Islet precursor cell (in vitro differentiated cells): Measurements from ENCODE around the gene THADA.

Source experiments
- DNase-seq: peaks from one replicate; pipeline ENCODE4 v3.0.0-alpha.2; 2018

Gene THADA

GRCh38 chr2:43233218-43234212 lies 362.3 kb downstream of the THADA start:
- peak; percentile 27 for DNase-seq

GRCh38 chr2:43230951-43231827 lies 364.6 kb downstream of the THADA start:
- DNase-seq: peak; percentile 45

- peak; percentile 63 for DNase-seq
Measured at GRCh38 chr2:43230351-43230885, 365.4 kb downstream of the THADA start.

- no peak for DNase-seq
Measured at GRCh38 chr2:43228756-43229659, 366.8 kb downstream of the THADA start.

- no peak for DNase-seq
Measured at GRCh38 chr2:43228321-43228751, 367.5 kb downstream of the THADA start.

- no peak for DNase-seq
Measured at GRCh38 chr2:43227830-43228281, 368.0 kb downstream of the THADA start.

GRCh38 chr2:43226955-43227829 lies 368.6 kb downstream of the THADA start:
- peak; percentile 95 for DNase-seq

GRCh38 chr2:43226558-43226954 lies 369.3 kb downstream of the THADA start, which contains the start of gene ZFP36L2:
Gene ZFP36L2, minus strand, starts transcription at chr2:43226606. Its CDS starts 291 bp downstream, at chr2:43226315.
- DNase-seq: peak; percentile 96

GRCh38 chr2:43225788-43226557 lies 369.9 kb downstream of the THADA start:
- DNase-seq: no peak

- peak; percentile 71 for DNase-seq
Measured at GRCh38 chr2:43225093-43225787, 370.6 kb downstream of the THADA start.

GRCh38 chr2:43224571-43225092 lies 371.2 kb downstream of the THADA start:
- no peak for DNase-seq

GRCh38 chr2:43224131-43224570 lies 371.7 kb downstream of the THADA start:
- DNase-seq: peak; percentile 92

- no peak for DNase-seq
Measured at GRCh38 chr2:43223521-43224001, 372.3 kb downstream of the THADA start.

GRCh38 chr2:43222475-43223309 lies 373.1 kb downstream of the THADA start:
- DNase-seq: no peak

- DNase-seq: peak; percentile 99
Measured at GRCh38 chr2:43221763-43222474, 373.9 kb downstream of the THADA start.

GRCh38 chr2:43221124-43221762 lies 374.6 kb downstream of the THADA start:
- DNase-seq: peak; percentile 96

- no peak for DNase-seq
Measured at GRCh38 chr2:43220760-43221123, 375.1 kb downstream of the THADA start.
